GM12801 (cell line): ENCODE data around the gene CD300LF.

Source experiments
- TF ChIP-seq, protein P1 (sequence below): IDR thresholded peaks from one replicate; pipeline ENCODE4 v1.5.1; 2011; ENCODE audit warnings: control low read depth; ENCODE audit not compliant: insufficient read length; ENCODE audit errors: extremely low read depth

Gene CD300LF

DNA sequence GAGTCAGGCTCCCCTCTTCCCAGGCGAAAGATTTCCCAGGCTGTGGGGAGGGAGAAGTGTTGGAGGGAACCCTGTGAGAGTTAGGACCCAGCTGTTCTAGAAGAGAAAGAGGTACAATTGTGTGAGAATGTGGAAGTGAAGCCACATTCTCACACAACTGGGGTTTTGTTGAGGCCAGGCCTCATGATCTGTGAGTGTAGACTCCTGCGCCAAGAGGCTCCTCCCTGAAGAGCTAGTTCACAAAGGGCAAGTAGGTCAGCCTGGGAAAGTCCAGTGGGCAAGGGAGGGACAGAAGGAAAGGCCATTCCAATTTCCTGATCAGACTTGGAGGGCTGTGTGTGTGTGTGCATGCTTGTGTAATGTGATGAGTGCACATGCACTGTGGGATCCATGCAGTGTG, 15.2 kb downstream of the CD300LF start:
- TF ChIP-seq, protein P1, sequence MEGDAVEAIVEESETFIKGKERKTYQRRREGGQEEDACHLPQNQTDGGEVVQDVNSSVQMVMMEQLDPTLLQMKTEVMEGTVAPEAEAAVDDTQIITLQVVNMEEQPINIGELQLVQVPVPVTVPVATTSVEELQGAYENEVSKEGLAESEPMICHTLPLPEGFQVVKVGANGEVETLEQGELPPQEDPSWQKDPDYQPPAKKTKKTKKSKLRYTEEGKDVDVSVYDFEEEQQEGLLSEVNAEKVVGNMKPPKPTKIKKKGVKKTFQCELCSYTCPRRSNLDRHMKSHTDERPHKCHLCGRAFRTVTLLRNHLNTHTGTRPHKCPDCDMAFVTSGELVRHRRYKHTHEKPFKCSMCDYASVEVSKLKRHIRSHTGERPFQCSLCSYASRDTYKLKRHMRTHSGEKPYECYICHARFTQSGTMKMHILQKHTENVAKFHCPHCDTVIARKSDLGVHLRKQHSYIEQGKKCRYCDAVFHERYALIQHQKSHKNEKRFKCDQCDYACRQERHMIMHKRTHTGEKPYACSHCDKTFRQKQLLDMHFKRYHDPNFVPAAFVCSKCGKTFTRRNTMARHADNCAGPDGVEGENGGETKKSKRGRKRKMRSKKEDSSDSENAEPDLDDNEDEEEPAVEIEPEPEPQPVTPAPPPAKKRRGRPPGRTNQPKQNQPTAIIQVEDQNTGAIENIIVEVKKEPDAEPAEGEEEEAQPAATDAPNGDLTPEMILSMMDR: no peak

DNA sequence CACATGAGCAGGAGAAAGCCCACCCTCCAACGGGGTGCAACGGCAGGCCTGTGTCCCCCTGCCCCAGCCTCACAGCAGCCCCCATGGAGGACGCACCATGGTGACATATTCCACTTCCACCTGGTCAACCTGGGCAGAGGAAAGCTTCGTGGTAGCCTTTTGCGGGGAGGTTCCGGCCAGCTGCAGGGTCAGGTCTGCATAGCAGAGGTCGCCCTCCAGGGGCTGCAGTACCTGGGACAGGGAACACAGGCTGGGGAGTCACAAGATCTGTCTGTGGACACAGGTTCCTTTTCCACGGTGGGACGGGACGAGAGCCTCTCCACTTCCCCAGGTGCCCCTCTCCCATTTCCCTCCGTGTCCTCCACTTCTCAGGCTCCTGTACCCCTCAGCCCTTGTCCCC, 17.1 kb downstream of the CD300LF start:
- TF ChIP-seq, protein P1: no peak

DNA sequence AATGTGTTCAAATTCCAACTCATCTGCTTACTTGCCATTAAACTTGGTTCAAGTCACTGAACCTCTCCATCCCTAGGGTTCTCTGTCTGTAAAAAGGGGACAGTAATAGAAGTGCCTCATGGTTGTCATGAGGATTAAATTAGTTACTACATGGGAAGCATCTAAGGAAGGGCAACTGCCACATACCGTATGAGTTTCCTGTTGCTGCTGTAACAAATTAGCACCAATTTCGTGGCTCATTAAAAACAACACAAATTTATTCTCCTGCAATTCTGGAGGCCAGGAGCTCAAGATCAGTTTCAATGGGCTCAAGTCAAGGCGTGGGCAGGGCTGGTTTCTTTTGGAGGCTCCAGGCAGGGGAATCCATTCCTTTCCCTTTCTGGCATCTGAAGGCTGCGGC, 18.6 kb downstream of the CD300LF start:
- TF ChIP-seq, protein P1: no peak

DNA sequence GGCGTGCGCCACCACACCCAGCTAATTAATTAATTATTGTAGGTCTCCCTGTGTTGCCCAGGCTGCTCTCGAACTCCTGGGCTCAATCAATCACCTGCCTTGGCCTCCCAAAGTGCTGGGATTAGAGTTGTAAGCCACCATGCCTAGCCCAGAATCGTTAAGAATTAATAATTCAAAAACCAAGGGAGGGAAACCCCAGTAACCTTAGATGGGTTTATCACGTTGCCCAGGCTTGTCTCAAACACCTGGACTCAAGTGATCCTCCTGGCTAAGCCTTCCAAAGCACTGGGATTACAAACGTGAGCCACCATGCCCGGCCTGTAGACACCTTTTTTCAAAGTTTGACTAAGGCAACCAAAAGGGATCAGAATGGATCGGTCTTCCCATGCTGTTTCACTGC, 21.6 kb downstream of the CD300LF start:
- TF ChIP-seq, protein P1: no peak

DNA sequence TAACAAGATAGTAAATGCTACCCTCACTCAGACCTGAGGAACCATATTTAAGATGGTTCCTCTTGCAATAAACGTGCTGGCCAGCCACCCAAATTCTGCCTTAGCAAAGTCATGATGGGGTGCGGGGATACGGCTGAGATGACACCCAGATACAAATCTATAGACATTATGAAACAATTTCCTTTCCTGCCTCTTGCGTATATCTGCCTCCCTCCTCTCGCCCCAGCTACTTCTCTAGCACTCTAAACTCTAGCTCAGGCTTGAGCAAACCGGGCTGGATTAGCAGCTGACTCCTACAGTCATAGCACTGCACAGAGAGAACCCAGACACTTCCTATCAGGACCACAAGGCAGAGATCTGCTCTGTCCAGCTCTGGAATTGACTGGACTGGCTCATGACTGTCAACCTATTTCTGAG, 22.3 kb downstream of the CD300LF start:
- TF ChIP-seq, protein P1: no peak

DNA sequence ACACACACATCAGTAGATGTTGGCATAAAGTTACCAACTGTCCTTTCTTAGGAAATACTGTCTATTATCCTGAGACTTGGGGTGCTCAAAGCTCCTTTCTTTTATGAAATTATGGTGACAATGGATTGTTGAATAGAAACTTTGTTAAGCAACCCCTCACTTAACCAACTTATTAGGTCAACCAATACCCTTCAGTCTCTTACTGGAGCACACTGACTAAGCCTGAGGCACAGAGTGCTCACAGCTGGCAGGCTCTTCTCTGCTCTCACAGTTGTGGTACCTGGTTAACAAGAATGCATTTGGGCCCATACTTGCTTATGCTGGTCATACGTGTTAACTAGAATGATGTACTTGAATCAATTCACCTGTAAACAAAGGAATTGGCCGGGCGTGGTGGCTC, 24.8 kb downstream of the CD300LF start:
- TF ChIP-seq, protein P1: no peak

DNA sequence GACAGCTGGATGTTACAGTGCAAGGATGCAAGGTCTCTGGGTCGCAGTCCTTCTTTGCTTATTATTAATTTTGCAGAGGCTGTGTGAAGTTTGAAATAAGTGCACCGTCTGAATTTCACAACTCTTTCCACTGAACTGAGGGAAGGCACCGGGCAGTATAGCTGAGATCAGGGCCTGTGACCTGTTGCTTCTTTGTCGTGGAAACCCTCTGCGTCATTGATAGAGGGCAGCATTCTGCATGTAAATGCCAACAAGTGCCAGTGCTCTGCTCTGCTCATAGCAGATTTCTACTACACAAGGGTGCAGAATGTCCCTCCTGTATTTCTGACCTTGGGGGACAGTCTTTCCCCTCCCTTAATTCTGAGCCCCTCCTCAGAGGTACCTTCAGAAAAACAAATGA, 26.0 kb downstream of the CD300LF start:
- TF ChIP-seq, protein P1: no peak
